Prostate gland (tissue), 2 donors: ENCODE measurements around the gene ARHGAP42.

ENCODE experiments used
- CTCF ChIP-seq, 4 experiments: fragments of 200-600 bp in 2 of 4; fragments of 450-650 bp in 2 of 4; sonication (generic) in 2 of 4; IDR thresholded peaks; 1 replicate in 3 of 4; 2 replicates in 1 of 4; pipeline ENCODE4 v1.5.1; 2016 to 2019; ENCODE audit warnings: antibody characterized with exemption in 4 of 4, mild to moderate bottlenecking in 2 of 4, moderate library complexity in 2 of 4
- POLR2AphosphoS5 ChIP-seq: sonication (generic); formaldehyde crosslinking; IDR thresholded peaks from one replicate; pipeline ENCODE4 v1.6.1; 2017; ENCODE audit warnings: antibody characterized with exemption

- TF ChIP-seq POLR2AphosphoS5 (no peak), CTCF (IDR thresholded peaks at IDR 0.05) (no peak)
Measured at GRCh38 chr11:101019870-101020269, 332.8 kb downstream of the ARHGAP42 start.
